IPS DF 6.9 (cell line): Measurements from ENCODE around the gene ARHGEF10L.
A peak's percentile ranks its signal among the peaks of the same experiment; 100 is the strongest.
"Not testable (repeated sequence)": the region's sequence is repeated elsewhere in the genome, so short reads cannot be mapped to it uniquely, and the experiment has no call there.

Experiments
- DNase-seq: peaks from one replicate; pipeline ENCODE4 v3.0.0-alpha.2; 2013; ENCODE audit warnings: low read depth, low spot score
- H3K27ac ChIP-seq: one replicate; pipeline ENCODE4 v1.5.1; 2013; ENCODE audit warnings: low read length, control low read depth
- H3K27me3 ChIP-seq: 2 replicates; pipeline ENCODE4 v1.6.1; 2013; ENCODE audit warnings: mild to moderate bottlenecking, low read length; ENCODE audit not compliant: control insufficient read depth, insufficient read depth
- H3K36me3 ChIP-seq: 2 replicates; pipeline ENCODE4 v1.6.1; 2013; ENCODE audit warnings: low read length; ENCODE audit not compliant: control insufficient read depth, insufficient read depth
- H3K4me1 ChIP-seq: 2 replicates; pipeline ENCODE4 v1.6.1; 2013; ENCODE audit warnings: low read length; ENCODE audit not compliant: control insufficient read depth, insufficient read depth
- H3K4me3 ChIP-seq: 2 replicates; pipeline ENCODE4 v1.5.1; 2013; ENCODE audit warnings: mild to moderate bottlenecking, low read length
- H3K9me3 ChIP-seq: 2 replicates; pipeline ENCODE4 v1.6.1; 2013; ENCODE audit warnings: low read length, inconsistent platforms; ENCODE audit not compliant: control insufficient read depth, insufficient read depth
- WGBS: extraction: QIAGEN DNeasy Blood & Tissue Kit; methylation state at CpG from one replicate; pipeline ENCODE4 v1.1.7; 2013; ENCODE audit warnings: mixed read lengths, missing lambda C conversion rate; ENCODE audit not compliant: insufficient read length, insufficient coverage; 5-methylcytosine and 5-hydroxymethylcytosine counted together

The ARHGEF10L gene

GRCh38 chr1:17627239-17628052 is 87.9 kb downstream of the ARHGEF10L start:
- Histone ChIP-seq H3K27ac (no peak overlapping the region), H3K4me1 (no peaks in the 10 kb centered on the region), H3K36me3 (peaks cover 37% of the 10 kb centered on the region), H3K27me3 (no peaks in the 10 kb centered on the region), H3K9me3 (no peaks in the 10 kb centered on the region), H3K4me3 (no peak overlapping the region)
- WGBS, result no CpG with 5 or more reads among the region's 16 CpGs
- DNase-seq, result no peak

GRCh38 chr1:17629046-17629445 is 89.5 kb downstream of the ARHGEF10L start:
- H3K9me3 ChIP-seq, DNase-seq, H3K27me3 ChIP-seq, H3K4me1 ChIP-seq, H3K4me3 ChIP-seq, H3K27ac ChIP-seq: not testable (repeated sequence)
- WGBS, result no CpG with 5 or more reads among the region's 5 CpGs
- peaks cover 25% of the 10 kb centered on the region for H3K36me3 ChIP-seq

GRCh38 chr1:17629460-17629859 is 90.0 kb downstream of the ARHGEF10L start:
- peak; percentile 54 for DNase-seq

GRCh38 chr1:17630048-17630830 is 90.7 kb downstream of the ARHGEF10L start:
- Histone ChIP-seq H3K27ac (no peak overlapping the region), H3K4me3 (no peak overlapping the region), H3K27me3 (no peaks in the 10 kb centered on the region), H3K36me3 (peaks cover 29% of the 10 kb centered on the region), H3K9me3 (no peaks in the 10 kb centered on the region), H3K4me1 (no peaks in the 10 kb centered on the region)
- no CpG with 5 or more reads among the region's 16 CpGs for WGBS
- DNase-seq, result no peak

More at GRCh38 chr1:17629460-17629859, 90.0 kb downstream of the ARHGEF10L start:
- H3K36me3 ChIP-seq, result peaks cover 21% of the 10 kb centered on the region
- no CpG with 5 or more reads among the region's 11 CpGs for WGBS
- H3K27me3 ChIP-seq, result no peaks in the 10 kb centered on the region
- H3K4me3 ChIP-seq, result no peak overlapping the region
- H3K9me3 ChIP-seq, result no peaks in the 10 kb centered on the region
- H3K27ac ChIP-seq, result no peak overlapping the region
- no peaks in the 10 kb centered on the region for H3K4me1 ChIP-seq

GRCh38 chr1:17630986-17631385 is 91.5 kb downstream of the ARHGEF10L start:
- peaks cover 27% of the 10 kb centered on the region for H3K36me3 ChIP-seq

GRCh38 chr1:17631410-17631809 is 91.9 kb downstream of the ARHGEF10L start:
- WGBS, result no CpG with 5 or more reads among the region's 8 CpGs
- no peaks in the 10 kb centered on the region for H3K4me1 ChIP-seq
- H3K9me3 ChIP-seq, result no peaks in the 10 kb centered on the region
- H3K27me3 ChIP-seq, result no peaks in the 10 kb centered on the region
- H3K4me3 ChIP-seq, result no peak overlapping the region
- H3K36me3 ChIP-seq, result peaks cover 24% of the 10 kb centered on the region
- DNase-seq, result no peak
- H3K27ac ChIP-seq, result no peak overlapping the region

More at GRCh38 chr1:17630986-17631385, 91.5 kb downstream of the ARHGEF10L start:
- H3K4me3 ChIP-seq, result no peak overlapping the region
- no peak overlapping the region for H3K27ac ChIP-seq
- WGBS, result no CpG with 5 or more reads among the region's 6 CpGs
- H3K4me1 ChIP-seq, result no peaks in the 10 kb centered on the region
- DNase-seq, result no peak
- no peaks in the 10 kb centered on the region for H3K27me3 ChIP-seq
- no peaks in the 10 kb centered on the region for H3K9me3 ChIP-seq

GRCh38 chr1:17632106-17632505 is 92.6 kb downstream of the ARHGEF10L start:
- Histone ChIP-seq H3K36me3 (peaks cover 20% of the 10 kb centered on the region), H3K27ac (no peak overlapping the region), H3K9me3 (no peaks in the 10 kb centered on the region), H3K4me3 (no peak overlapping the region), H3K27me3 (no peaks in the 10 kb centered on the region), H3K4me1 (no peaks in the 10 kb centered on the region)
- DNase-seq, result no peak
- WGBS, result no CpG with 5 or more reads among the region's 19 CpGs

- DNase-seq, result no peak
- Histone ChIP-seq H3K4me1 (no peaks in the 10 kb centered on the region), H3K27ac (no peak overlapping the region), H3K27me3 (no peaks in the 10 kb centered on the region), H3K9me3 (no peaks in the 10 kb centered on the region), H3K4me3 (no peak overlapping the region), H3K36me3 (peaks cover 20% of the 10 kb centered on the region)
- no CpG with 5 or more reads among the region's 12 CpGs for WGBS
Measured at GRCh38 chr1:17632541-17633184, 93.2 kb downstream of the ARHGEF10L start.

GRCh38 chr1:17633654-17634053 is 94.2 kb downstream of the ARHGEF10L start:
- peaks cover 30% of the 10 kb centered on the region for H3K36me3 ChIP-seq
- no peak overlapping the region for H3K4me3 ChIP-seq
- H3K27me3 ChIP-seq, result no peaks in the 10 kb centered on the region
- no peak overlapping the region for H3K27ac ChIP-seq
- no peak for DNase-seq
- no peaks in the 10 kb centered on the region for H3K4me1 ChIP-seq
- no peaks in the 10 kb centered on the region for H3K9me3 ChIP-seq
- WGBS, result no CpG with 5 or more reads among the region's 8 CpGs

GRCh38 chr1:17635276-17635675 is 95.8 kb downstream of the ARHGEF10L start:
- WGBS, result no CpG with 5 or more reads among the region's 5 CpGs
- Histone ChIP-seq H3K4me3 (no peak overlapping the region), H3K9me3 (no peaks in the 10 kb centered on the region), H3K27ac (no peak overlapping the region), H3K4me1 (no peaks in the 10 kb centered on the region), H3K36me3 (peaks cover 39% of the 10 kb centered on the region), H3K27me3 (no peaks in the 10 kb centered on the region)
- DNase-seq, result no peak
